HepG2 (cell line): ENCODE results near the gene ITGB2. TPM values are rescaled to one million over a fixed set of nuclear protein-coding genes. Genes with fewer than 3 reads are reported as not detected.
A peak's percentile ranks its signal among the peaks of the same experiment; 100 is the strongest.

ENCODE experiments used
- CAMTA2 ChIP-seq: sonication (generic); formaldehyde crosslinking; IDR thresholded peaks from 2 replicates; pipeline ENCODE4 v1.4.0; 2020; ENCODE audit warnings: mild to moderate bottlenecking, missing genetic modification reagents, borderline replicate concordance
- DBP ChIP-seq: sonication (generic); formaldehyde crosslinking; IDR thresholded peaks from 2 replicates; pipeline ENCODE4 v1.4.0; 2020; ENCODE audit warnings: missing genetic modification reagents; ENCODE audit errors: not compliant biosample characterization
- HMGXB4 ChIP-seq, 2 experiments: sonication (generic) in 1 of 2; formaldehyde crosslinking in 1 of 2; IDR thresholded peaks; 2 replicates each; pipeline versions ENCODE4 v1.4.0 to v1.6.1; 2018 to 2020; ENCODE audit warnings: missing genetic modification reagents in 2 of 2, borderline replicate concordance in 1 of 2, low read depth in 1 of 2, mild to moderate bottlenecking in 1 of 2, missing biosample characterization in 1 of 2
- HNRNPL ChIP-seq: fragments of 200-400 bp; formaldehyde crosslinking; IDR thresholded peaks from 2 replicates; pipeline ENCODE4 v1.6.1; 2017; ENCODE audit warnings: mild to moderate bottlenecking, low read depth, low read length
- HOXA3 ChIP-seq: sonication (generic); formaldehyde crosslinking; IDR thresholded peaks from 2 replicates; pipeline ENCODE4 v1.5.0; 2020; ENCODE audit warnings: missing genetic modification reagents
- KDM4B ChIP-seq: sonication (generic); formaldehyde crosslinking; IDR thresholded peaks from 2 replicates; pipeline ENCODE4 v1.4.0; 2020; ENCODE audit warnings: missing genetic modification reagents
- LCORL ChIP-seq, 2 experiments: fragments of 450-650 bp in 1 of 2; sonication (generic) in 1 of 2; formaldehyde crosslinking in 1 of 2; IDR thresholded peaks; 2 replicates each; pipeline versions ENCODE4 v1.5.0 to v1.6.1; 2017 to 2020; ENCODE audit warnings: antibody characterized with exemption in 1 of 2, missing genetic modification reagents in 1 of 2
- MYC ChIP-seq: sonication (generic); formaldehyde crosslinking; IDR thresholded peaks from 2 replicates; pipeline ENCODE4 v1.9.0; 2021; ENCODE audit warnings: missing genetic modification reagents, borderline replicate concordance
- PHF20 ChIP-seq: sonication (generic); formaldehyde crosslinking; IDR thresholded peaks from 2 replicates; pipeline ENCODE4 v1.5.0; 2020; ENCODE audit warnings: mild to moderate bottlenecking, missing genetic modification reagents
- PHF21A ChIP-seq: sonication (generic); formaldehyde crosslinking; IDR thresholded peaks from 2 replicates; pipeline ENCODE4 v1.5.0; 2020; ENCODE audit warnings: mild to moderate bottlenecking, missing genetic modification reagents
- SOX5 ChIP-seq: IDR thresholded peaks from 2 replicates; pipeline ENCODE4 v1.6.1; 2016; ENCODE audit warnings: borderline replicate concordance
- TBL1XR1 ChIP-seq: fragments of 150-350 bp; IDR thresholded peaks from 2 replicates; pipeline ENCODE4 v1.6.1; 2014; ENCODE audit warnings: borderline replicate concordance, low read length; ENCODE audit not compliant: partially characterized antibody
- ZBTB40 ChIP-seq, 2 experiments: fragments of 450-650 bp in 1 of 2; sonication (generic) in 1 of 2; formaldehyde crosslinking in 1 of 2; IDR thresholded peaks; 2 replicates each; pipeline versions ENCODE4 v1.6.1 to v1.8.0; 2016 to 2022; ENCODE audit warnings: antibody characterized with exemption in 1 of 2, mild to moderate bottlenecking in 1 of 2, missing genetic modification reagents in 1 of 2
- ZNF292 ChIP-seq: sonication (generic); formaldehyde crosslinking; IDR thresholded peaks from 2 replicates; pipeline ENCODE4 v1.8.1; 2022; ENCODE audit warnings: mild to moderate bottlenecking, low read depth, missing genetic modification reagents, borderline replicate concordance
- ZNF660 ChIP-seq: sonication (generic); formaldehyde crosslinking; IDR thresholded peaks from 2 replicates; pipeline ENCODE4 v1.5.1; 2020; ENCODE audit warnings: mild to moderate bottlenecking, low read depth, missing genetic modification reagents, borderline replicate concordance
- ZNF776 ChIP-seq: sonication (generic); formaldehyde crosslinking; IDR thresholded peaks from 2 replicates; pipeline ENCODE4 v1.4.0; 2020; ENCODE audit warnings: mild to moderate bottlenecking, missing genetic modification reagents
- polyA plus RNA-seq, 8 experiments: library from polyadenylated mRNA; depleted of rRNA in 3 of 8; stranded (reverse) in 7 of 8; unstranded in 1 of 8; fragments of >200 nt; fragmentation: Illumina TruSeq in 4 of 8; extraction: Trizol in 4 of 8; gene quantifications; 2 replicates each; pipeline versions ENCODE4 v1.2.1 to v1.2.3, GENCODE V29; 2011 to 2016; ENCODE audit warnings: low read depth in 4 of 8, missing spikeins in 1 of 8, mixed read lengths in 1 of 8; ENCODE audit not compliant: insufficient read depth in 1 of 8
- total RNA-seq, 5 experiments: library from RNA; depleted of rRNA; stranded (reverse); fragments of >200 nt; fragmentation: Illumina TruSeq; extraction: Trizol; gene quantifications; 2 replicates each; pipeline ENCODE4 v1.2.3, GENCODE V29; 2016; ENCODE audit warnings: low read depth in 1 of 5

Gene ITGB2
- total and polyA plus RNA-seq, 2 of the 13 experiments (the other 11 are each of a cell fraction or from before 2014, with no cell fraction given): 4.2 to 18.0 TPM

GRCh38 chr21:44914176-44914874, 6.4 kb downstream of the ITGB2 start (continued):
- peak; percentile 33; the same call in 1 of the 2 replicates for TF ChIP-seq ZBTB40 (IDR thresholded peaks at IDR 0.05)
- peak; percentile 28; the same call in 1 of the 2 replicates for TF ChIP-seq ZBTB40 (CRISPR knock-in tag; IDR thresholded peaks at IDR 0.05)
- TF ChIP-seq CAMTA2 (CRISPR knock-in tag): no peak
- TF ChIP-seq DBP: no peak
- TF ChIP-seq ZNF776 (CRISPR knock-in tag): no peak
- peak in 1 of 2 experiments; percentile 22; a peak in 1 of 4 replicates for TF ChIP-seq HMGXB4 (CRISPR knock-in tag; IDR thresholded peaks at IDR 0.05; ENCODE audit: borderline replicate concordance in 1 of 2, low read depth in 1 of 2)
- peak; percentile 73; the same call in 1 of the 2 replicates for TF ChIP-seq PHF21A
- TF ChIP-seq PHF20 (CRISPR knock-in tag): peak; percentile 57
- TF ChIP-seq LCORL (IDR thresholded peaks at IDR 0.05): no peak
- TF ChIP-seq LCORL (CRISPR knock-in tag; IDR thresholded peaks at IDR 0.05): peak; percentile 78
- TF ChIP-seq SOX5 (CRISPR knock-in tag): peak; percentile 30; the same call in 1 of the 2 replicates
- peak; percentile 58 for TF ChIP-seq TBL1XR1
- peak; percentile 78 for TF ChIP-seq ZNF292 (CRISPR knock-in tag)
- TF ChIP-seq ZNF660 (CRISPR knock-in tag): no peak
- TF ChIP-seq MYC (CRISPR knock-in tag): no peak; the same call in 1 of the 2 replicates
- peak; percentile 67; the same call in 1 of the 2 replicates for TF ChIP-seq HOXA3
- peak; percentile 72; the same call in 1 of the 2 replicates for TF ChIP-seq KDM4B (CRISPR knock-in tag)
- no peak for TF ChIP-seq HNRNPL
